HG03066 (cell line): ENCODE results near the gene CBL.
"Not testable (repeated sequence)": the region's sequence is repeated elsewhere in the genome, so short reads cannot be mapped to it uniquely, and the experiment has no call there.

Experiments used
- ATAC-seq: cut with Tn5 transposase; IDR thresholded peaks from one replicate; pipeline ENCODE4 v1.9.1; 2021; ENCODE audit warnings: low read depth; ENCODE audit not compliant: unreplicated experiment

Gene CBL

DNA sequence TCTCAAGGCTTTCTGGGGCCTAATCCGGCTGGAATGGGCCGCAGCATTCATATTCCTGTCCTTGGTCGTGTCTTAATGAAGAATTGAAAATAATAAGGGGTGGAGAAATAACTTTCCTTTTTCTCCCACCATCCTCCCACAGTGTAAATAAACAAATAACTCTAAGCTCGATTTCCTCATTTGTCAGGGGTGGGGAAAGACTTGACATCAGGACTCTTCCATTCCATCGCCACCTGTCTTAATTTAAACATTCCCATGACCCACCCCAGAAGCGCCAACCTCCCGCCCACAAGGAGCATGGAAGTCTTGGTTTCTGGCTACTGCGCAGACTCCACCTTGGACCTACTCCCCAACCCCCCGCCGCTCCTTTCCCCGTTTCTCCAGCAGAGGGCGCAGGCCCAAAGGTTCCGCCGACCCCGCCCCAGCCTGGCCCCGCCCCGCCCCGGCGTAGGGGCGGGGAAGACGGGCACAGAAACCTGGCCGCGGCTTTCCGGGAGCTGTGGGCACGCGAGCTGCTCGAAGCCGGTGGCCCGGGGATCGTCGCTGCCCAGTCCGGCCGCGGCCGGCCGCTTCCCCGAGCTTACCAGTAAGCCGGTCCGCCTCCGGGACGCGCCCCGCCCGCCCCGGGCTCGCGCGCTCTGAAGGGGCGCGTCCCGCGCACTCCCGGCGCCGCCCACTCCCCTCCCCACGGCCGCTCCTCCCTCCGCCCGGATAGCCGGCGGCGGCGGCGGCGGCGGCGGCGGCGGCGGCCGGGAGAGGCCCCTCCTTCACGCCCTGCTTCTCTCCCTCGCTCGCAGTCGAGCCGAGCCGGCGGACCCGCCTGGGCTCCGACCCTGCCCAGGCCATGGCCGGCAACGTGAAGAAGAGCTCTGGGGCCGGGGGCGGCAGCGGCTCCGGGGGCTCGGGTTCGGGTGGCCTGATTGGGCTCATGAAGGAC is at the start of gene CBL:
CBL (plus strand) TSS at position 766 of the 937 bp plus-strand sequence; CDS start at position 845, 79 bp downstream.
- peak; percentile 85 for ATAC-seq

DNA sequence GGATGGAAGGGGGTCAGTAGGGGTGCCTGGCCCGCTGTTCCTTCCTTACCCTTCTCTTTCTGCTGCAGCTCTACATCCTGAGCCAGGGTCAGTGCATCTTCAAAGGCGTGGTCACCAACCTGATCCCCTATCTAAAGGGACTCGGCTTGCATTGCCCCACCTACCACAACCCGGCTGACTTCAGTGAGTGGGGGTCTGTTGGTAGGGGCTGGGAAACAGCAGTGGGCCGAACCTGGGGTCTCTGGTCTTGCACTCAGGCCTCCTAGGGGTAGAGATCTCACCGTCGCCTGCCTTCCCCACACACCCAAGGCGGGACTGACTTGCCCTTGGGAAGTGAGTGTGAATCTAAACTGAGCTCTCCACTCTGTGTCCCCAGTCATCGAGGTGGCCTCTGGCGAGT is 49.6 kb upstream of the CBL start:
- ATAC-seq = no peak

DNA sequence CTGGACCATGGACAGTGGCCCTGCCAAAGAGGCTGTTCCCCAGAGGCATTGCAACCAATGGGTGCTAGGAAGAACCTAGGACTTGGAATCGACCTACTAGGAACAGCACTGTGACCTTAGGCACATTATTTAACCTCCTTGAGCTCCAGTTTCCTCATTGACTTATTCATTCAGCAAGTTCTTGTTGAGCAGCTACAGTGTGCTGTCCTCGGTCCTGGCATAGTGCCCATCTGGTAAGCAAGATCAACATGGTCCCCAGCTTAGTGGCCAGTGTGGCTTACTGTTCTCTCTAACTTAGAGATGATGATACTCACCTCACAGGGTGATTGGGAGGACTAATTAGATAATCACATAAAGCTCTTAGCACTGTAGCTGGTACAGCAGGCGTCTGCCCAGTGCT is 49.1 kb upstream of the CBL start:
- ATAC-seq = no peak

DNA sequence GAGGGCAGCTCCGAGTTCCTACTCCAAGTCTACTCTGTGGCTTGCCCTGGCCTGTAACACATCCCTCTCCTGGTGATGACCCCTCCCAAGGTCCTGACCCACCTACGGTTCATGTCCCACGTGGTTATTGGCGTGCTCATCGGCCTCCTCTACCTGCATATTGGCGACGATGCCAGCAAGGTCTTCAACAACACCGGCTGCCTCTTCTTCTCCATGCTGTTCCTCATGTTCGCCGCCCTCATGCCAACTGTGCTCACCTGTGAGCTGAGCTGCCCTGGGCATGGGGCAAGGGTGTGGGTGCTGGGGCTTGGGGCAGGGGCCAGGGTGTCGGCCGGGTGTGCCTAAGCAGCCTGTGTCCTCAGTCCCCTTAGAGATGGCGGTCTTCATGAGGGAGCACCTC is 47.7 kb upstream of the CBL start:
- ATAC-seq = no peak

DNA sequence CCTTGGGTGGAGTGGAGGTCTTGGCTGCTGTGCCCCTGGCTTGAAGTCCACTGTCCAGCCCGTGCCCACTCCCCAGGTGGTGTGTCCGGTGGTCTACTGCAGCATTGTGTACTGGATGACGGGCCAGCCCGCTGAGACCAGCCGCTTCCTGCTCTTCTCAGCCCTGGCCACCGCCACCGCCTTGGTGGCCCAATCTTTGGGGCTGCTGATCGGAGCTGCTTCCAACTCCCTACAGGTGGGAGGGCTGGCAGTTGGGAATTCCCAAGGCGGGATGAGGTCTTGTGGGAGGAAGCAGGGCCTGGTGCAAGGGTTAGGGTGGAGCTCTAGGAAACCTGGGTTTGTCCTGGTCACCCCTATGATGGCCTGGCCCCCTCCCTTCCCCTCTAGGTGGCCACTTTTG is 46.0 kb upstream of the CBL start:
- ATAC-seq = no peak

DNA sequence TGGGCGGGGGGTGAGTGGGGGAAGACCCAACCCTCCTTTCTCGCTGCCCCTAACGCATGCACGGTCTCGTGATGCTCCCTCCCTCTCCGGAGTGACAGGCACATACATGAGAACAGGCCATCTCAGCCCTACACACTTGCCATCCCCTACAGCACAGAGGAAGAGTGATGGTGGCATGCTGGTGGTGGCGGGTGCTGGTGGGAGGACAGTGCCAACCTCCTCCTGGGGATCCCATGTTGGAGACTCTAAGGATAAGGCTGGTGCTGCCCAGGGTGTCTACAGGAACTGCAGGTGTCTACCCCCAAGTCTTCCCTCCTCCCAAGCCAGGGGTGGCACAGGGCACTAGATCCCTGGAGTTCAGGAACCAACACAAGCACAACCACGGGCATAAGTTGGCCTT is 44.3 kb upstream of the CBL start:
- no peak for ATAC-seq

DNA sequence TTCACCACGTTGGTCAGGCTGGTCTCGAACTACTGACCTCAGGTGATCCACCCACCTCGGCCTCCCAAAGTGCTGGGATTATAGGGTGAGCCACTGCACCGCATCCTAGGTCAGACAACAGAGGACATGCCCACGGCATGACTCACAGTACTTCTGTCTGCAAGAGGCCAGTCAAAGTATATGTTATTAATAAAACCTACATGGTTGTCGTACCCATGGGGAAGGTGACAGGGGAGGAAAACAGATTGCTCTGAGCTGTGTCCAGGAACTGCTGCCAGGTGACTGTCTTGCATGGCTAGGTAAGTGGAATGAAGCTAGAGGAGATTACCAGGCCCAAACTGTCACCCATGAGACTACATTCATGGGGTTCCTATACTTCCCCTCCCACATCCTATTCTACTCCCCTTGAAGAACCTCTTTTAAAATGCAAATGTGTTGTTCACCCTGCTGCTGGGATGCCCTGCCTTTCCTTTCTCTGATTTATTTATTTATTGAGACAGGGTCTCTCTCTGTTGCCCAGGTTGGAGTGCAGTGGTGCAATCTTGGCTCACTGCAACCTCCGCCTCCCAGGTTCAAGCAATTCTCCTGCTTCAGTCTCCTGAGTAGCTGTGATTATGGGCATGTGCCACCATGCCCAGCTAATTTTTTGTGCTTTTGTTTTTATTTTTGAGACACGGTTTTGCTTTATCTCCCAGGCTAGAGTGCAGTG is 39.6 kb upstream of the CBL start:
- ATAC-seq = no peak

DNA sequence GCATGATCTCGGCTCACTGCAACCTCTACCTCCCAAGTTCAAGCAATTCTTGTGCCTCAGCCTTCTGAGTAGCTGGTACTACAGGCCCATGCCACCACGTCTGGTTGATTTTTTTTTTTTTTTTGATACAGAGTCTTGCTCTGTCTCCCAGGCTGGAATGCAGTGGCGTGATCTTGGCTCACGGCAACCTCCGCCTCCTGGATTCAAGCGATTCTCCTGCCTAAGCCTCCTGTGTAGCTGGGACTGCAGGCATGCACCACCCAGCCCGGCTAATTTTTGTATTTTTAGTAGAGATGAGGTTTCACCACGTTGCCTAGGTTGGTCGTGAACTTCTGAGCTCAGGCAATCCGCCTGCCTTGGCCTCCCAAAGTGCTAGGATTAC is 39.1 kb upstream of the CBL start:
- ATAC-seq = not testable (repeated sequence)

DNA sequence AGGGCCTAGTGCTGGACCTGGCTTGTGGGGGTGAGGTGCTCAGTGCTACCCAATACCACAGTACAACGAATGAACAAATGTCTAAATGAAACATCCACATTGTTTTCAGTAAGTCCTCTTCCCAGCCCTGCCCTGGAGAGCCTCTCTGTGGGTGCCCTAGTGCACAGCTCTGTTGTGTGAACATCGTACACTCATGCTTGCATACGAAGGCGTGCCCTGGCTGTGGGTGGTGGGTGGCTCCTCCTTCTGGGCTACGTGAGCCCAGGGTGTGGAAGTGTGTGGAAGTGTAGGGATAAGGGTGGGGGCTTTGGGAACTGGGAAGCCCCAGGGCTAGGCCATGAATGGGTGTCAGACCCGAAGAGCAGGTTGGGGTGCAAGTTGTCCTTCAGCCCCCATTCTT is 38.2 kb upstream of the CBL start:
- no peak for ATAC-seq

DNA sequence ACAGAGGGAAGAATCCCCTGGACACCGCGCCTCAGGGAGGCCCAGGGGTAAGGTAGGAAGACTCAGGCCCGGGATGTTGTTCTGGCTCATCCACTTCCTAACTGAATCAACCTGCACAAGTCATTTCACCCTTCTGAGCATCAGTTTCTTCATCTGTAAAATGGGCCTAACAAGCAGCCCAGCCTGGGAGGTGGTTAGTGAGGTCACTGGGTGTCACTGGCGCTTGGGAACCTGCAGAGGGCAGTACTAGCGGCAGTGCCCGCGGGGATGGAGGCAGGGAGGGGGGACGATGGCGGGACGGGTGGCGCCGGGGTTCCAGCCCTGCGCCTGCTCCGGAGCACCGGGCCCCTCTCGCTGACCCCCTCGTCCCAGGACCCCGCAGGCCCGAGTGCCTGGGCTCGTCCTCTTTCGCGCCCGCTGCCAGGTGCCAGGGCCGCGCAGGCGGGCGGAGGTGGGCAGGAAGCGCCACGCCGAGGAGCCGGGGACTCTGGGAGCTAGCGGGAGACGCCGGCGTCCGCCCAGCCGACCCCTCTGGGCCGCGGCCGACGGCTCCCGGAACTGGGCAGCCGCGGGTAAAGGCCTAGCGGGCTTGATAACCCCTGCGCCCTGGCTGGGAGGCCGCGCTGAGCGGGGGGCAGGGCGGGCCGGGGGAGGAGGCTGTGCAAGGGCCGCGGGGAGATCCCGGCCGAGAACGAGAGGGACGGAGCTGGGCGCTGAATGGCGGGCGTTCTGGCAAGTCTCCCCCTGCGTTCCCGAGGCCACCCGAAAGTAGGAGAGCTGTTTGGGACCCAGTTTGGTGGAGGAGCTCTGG is 37.5 kb upstream of the CBL start, which contains the start of gene NLRX1:
NLRX1 (plus strand) TSS at position 255 of the 811 bp plus-strand sequence. CDS start 2,679 bp downstream, outside the sequence.
- ATAC-seq = peak; percentile 81

DNA sequence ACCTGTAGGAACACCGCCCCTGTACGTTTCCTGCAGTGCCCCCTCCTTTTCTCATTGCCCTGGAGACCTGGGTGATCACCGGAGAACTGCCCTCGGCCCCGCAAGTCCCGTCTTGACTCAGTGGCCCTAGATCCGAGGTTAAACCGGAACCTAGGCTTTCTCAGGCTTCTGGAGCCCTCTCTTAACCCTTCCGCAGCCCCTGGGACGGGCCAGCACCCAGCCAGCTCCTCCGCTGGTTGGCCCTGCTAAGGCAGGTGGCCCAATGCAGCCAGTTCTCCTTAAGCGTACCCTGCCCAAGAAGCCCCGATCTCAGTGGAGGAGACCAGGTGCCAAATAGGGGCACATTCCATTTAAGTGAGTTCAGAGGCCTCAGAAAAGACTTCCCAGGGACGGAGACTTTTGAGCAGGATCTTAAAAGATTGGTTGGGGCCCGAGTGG is 36.8 kb upstream of the CBL start:
- ATAC-seq = peak; percentile 24

DNA sequence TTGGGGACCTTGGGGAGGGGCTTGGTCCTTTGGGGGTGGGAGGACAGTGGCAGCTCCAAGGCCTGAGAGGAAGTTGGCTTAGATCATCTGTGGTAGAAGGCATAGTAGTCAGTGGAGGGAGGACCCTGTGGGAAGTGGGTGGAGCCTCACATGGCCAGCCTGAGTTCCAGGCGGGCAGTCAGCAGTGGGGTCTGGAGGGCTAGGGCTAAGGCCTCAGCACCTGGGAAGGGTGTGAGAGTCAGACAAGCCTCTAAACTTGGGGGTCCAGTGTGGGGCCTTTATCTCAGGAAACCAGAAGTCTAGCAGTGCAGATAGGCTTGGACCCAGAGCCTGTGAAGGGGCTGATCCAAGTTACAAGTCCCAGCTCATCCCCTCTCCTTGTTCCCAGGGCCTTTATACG is 33.6 kb upstream of the CBL start:
- no peak for ATAC-seq

DNA sequence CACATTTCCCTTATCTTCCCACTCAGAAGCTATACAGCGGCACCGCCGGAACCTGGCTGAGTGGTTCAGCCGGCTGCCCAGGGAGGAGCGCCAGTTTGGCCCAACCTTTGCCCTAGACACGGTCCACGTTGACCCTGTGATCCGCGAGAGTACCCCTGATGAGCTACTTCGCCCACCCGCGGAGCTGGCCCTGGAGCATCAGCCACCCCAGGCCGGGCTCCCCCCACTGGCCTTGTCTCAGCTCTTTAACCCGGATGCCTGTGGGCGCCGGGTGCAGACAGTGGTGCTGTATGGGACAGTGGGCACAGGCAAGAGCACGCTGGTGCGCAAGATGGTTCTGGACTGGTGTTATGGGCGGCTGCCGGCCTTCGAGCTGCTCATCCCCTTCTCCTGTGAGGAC is 32.7 kb upstream of the CBL start:
- ATAC-seq = no peak

DNA sequence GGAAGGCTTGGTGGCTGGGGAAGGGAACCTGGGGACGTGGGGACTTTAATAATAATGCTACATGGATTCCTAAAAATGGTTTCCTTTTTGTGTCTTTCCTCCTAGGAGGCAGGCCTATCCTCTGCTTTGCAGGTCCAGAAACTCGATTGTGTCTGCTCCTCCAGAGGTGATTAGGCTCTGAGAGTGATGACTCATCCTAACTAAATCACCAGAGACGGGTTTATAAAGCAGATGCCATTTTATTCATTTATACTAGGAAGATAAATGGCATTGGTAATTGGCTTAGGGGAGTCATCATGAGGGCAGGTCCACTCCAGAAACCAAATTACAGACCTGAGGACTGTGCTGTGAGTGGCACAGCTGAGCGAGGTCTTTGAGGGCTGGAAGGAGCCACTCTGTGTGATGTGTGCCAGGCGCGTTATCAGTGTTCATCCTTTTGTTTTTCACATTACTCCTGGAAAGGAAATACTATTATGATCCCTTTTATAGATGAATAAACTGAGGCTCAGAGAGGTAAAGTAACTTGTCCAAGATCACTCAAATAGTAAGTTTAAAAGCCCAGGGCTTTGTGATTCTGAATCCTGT is 30.6 kb upstream of the CBL start:
- ATAC-seq = no peak

DNA sequence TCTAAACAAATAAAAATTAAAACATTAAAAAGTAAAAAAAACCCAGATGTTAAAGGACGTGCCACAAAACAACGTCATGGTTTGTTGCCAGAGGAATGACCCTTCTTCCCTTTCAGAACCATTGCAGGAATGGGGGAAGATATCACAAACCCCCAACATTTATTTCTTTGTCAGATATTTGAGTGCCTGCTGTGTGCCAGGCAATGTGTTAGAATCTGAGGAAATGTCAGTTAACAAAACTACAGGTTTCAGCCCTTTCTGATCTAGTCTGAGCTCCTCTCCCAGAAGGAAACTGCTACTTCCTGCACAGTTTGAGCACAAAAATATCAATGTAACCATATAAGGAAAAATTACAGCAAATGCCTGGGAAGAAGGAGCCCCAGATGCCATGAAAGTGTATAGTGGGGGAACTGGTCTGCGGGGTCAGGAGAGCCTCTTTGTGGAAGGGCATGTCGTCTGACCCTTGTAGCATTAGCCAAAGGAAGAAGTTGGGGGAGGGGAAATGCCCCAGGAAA is 27.9 kb upstream of the CBL start:
- no peak for ATAC-seq

DNA sequence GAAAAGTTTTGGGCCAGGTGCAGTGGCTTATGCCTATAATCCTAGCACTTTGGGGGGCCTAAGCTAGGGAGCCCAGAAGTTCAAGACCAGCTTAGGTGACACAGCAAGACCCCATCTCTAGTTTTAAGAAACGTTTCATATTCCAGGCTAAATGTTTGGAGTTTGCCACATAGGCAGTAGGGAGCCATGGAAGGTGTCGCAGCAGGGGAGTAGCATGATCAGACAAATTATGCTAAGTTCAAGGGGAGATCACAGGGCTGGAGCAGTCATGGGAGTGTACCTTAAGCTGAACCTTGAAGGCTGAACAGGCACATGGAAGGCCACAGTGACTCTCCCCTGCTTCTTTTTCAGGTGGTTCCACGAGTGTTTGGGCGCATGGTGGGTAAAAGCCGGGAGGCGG is 26.8 kb upstream of the CBL start:
- no peak for ATAC-seq

DNA sequence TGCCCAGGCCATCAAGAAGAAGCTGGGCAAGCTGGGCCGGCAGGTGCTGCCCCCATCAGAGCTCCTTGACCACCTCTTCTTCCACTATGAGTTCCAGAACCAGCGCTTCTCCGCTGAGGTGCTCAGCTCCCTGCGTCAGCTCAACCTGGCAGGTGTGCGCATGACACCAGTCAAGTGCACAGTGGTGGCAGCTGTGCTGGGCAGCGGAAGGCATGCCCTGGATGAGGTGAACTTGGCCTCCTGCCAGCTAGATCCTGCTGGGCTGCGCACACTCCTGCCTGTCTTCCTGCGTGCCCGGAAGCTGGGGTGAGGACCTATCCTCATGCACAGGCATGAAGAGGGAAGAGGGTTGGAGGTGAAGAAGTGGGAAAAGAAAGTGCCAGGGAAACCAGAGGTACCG is 26.2 kb upstream of the CBL start:
- ATAC-seq = no peak

DNA sequence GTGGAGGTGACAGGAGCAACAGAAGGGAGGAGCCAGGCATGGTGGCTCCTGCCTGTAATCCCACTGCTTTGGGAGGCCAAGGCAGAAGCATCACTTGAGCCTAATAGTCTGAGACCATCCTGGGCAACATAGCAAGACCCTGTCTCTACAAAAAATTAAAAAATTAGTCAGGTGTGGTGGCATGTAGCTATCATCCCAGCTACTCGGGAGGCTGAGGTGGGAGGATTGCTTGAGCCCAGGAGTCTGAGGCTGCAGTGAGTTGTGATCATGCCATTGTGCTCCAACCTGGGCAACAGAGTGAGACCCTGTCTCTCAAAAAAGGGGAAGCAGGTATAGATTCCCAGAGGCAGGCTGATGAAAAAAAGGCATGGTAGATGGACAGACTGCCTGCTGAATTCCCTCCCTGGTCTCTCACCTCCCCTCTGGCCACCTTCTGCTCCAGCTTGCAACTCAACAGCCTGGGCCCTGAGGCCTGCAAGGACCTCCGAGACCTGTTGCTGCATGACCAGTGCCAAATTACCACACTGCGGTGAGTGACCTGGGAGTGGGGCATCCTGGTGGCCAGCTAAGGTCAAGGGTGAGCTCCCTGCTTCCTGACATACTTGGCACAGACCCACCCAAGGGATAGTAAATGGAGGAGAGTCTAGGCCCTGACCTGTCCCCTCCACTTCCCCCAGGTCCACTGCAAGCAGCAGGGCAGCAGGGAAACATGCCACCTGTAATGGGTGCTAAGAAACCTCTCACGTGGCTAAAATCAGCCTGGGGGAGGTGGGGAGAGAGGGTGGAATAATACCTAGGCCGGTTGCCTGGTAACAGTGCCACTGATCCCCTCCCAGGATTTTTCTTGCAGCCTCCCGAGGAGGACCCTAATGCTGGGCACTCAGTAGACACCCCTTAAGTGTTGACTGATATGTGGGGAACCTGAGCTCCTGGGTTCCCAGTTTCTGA is 25.1 kb upstream of the CBL start:
- ATAC-seq = no peak
